IPS-20b (cell line): ENCODE measurements around the gene ABCA7.
A peak's percentile ranks its signal among the peaks of the same experiment; 100 is the strongest.

ENCODE experiments used
- H3K27ac ChIP-seq: one replicate; pipeline ENCODE4 v1.5.1; 2013; ENCODE audit warnings: low read length
- H3K27me3 ChIP-seq: 2 replicates; pipeline ENCODE4 v1.6.1; 2013; ENCODE audit warnings: mild to moderate bottlenecking, low read length, inconsistent platforms; ENCODE audit not compliant: insufficient read depth
- H3K36me3 ChIP-seq: 2 replicates; pipeline ENCODE4 v1.6.1; 2013; ENCODE audit warnings: low read depth, mild to moderate bottlenecking, inconsistent platforms, low read length, moderate library complexity; ENCODE audit not compliant: insufficient read depth
- H3K4me1 ChIP-seq: 2 replicates; pipeline ENCODE4 v1.6.1; 2013; ENCODE audit warnings: mild to moderate bottlenecking, control low read depth, inconsistent platforms, low read length, moderate library complexity; ENCODE audit not compliant: insufficient read depth
- H3K4me3 ChIP-seq: 2 replicates; pipeline ENCODE4 v1.5.1; 2013; ENCODE audit warnings: mild to moderate bottlenecking, low read length, inconsistent platforms
- H3K9ac ChIP-seq: 2 replicates; pipeline ENCODE4 v1.6.1; 2013; ENCODE audit warnings: low read depth, mild to moderate bottlenecking, inconsistent platforms, low read length, moderate library complexity
- H3K9me3 ChIP-seq: 2 replicates; pipeline ENCODE4 v1.6.1; 2013; ENCODE audit warnings: mild to moderate bottlenecking, low read depth, low read length, inconsistent platforms; ENCODE audit not compliant: insufficient read depth

The ABCA7 gene

GRCh38 chr19:1067341-1067957, 27.5 kb downstream of the ABCA7 start:
- peaks cover 70% of the 10 kb centered on the region for H3K27me3 ChIP-seq
- peak overlapping the region; percentile 56; the same call in 1 of the 2 replicates for H3K4me3 ChIP-seq
- H3K4me1 ChIP-seq = peaks cover 4% of the 10 kb centered on the region; the same call in 1 of the 2 replicates
- no peaks in the 10 kb centered on the region for H3K36me3 ChIP-seq
- H3K9ac ChIP-seq = no peak overlapping the region
- no peaks in the 10 kb centered on the region for H3K9me3 ChIP-seq
- no peak overlapping the region for H3K27ac ChIP-seq

GRCh38 chr19:1068009-1069001, 28.4 kb downstream of the ABCA7 start:
- no peak overlapping the region for H3K4me3 ChIP-seq
- no peak overlapping the region for H3K27ac ChIP-seq
- H3K4me1 ChIP-seq = peaks cover 4% of the 10 kb centered on the region; the same call in 1 of the 2 replicates
- no peaks in the 10 kb centered on the region for H3K9me3 ChIP-seq
- no peak overlapping the region for H3K9ac ChIP-seq
- peaks cover 71% of the 10 kb centered on the region for H3K27me3 ChIP-seq
- no peaks in the 10 kb centered on the region for H3K36me3 ChIP-seq

- H3K9me3 ChIP-seq = no peaks in the 10 kb centered on the region
- H3K27ac ChIP-seq = no peak overlapping the region
- H3K4me1 ChIP-seq = peaks cover 4% of the 10 kb centered on the region; the same call in 1 of the 2 replicates
- H3K36me3 ChIP-seq = no peaks in the 10 kb centered on the region
- H3K9ac ChIP-seq = no peak overlapping the region
- peaks cover 71% of the 10 kb centered on the region for H3K27me3 ChIP-seq
- no peak overlapping the region for H3K4me3 ChIP-seq
Measured at GRCh38 chr19:1069009-1069779, 29.3 kb downstream of the ABCA7 start.

GRCh38 chr19:1070576-1070930, 30.6 kb downstream of the ABCA7 start:
- peaks cover 64% of the 10 kb centered on the region for H3K27me3 ChIP-seq
- H3K4me3 ChIP-seq = peak overlapping the region; percentile 62
- no peak overlapping the region for H3K27ac ChIP-seq
- no peaks in the 10 kb centered on the region for H3K9me3 ChIP-seq
- peaks cover 2% of the 10 kb centered on the region for H3K36me3 ChIP-seq
- no peaks in the 10 kb centered on the region for H3K4me1 ChIP-seq
- no peak overlapping the region; the same call in 1 of the 2 replicates for H3K9ac ChIP-seq

GRCh38 chr19:1070931-1071791, 31.3 kb downstream of the ABCA7 start:
- Histone ChIP-seq H3K9me3 (no peaks in the 10 kb centered on the region), H3K27me3 (peaks cover 58% of the 10 kb centered on the region), H3K36me3 (peaks cover 8% of the 10 kb centered on the region), H3K4me1 (no peaks in the 10 kb centered on the region), H3K9ac (peak overlapping the region; percentile 17; the same call in 1 of the 2 replicates), H3K4me3 (peak overlapping the region; percentile 62), H3K27ac (no peak overlapping the region)

GRCh38 chr19:1072371-1073015, 32.6 kb downstream of the ABCA7 start:
- Histone ChIP-seq H3K36me3 (peaks cover 8% of the 10 kb centered on the region), H3K4me3 (no peak overlapping the region), H3K9ac (no peak overlapping the region), H3K4me1 (no peaks in the 10 kb centered on the region), H3K27ac (no peak overlapping the region), H3K27me3 (peaks cover 45% of the 10 kb centered on the region), H3K9me3 (no peaks in the 10 kb centered on the region)

GRCh38 chr19:1073063-1073955, 33.4 kb downstream of the ABCA7 start:
- Histone ChIP-seq H3K4me3 (no peak overlapping the region), H3K9me3 (no peaks in the 10 kb centered on the region), H3K27me3 (peaks cover 38% of the 10 kb centered on the region), H3K27ac (no peak overlapping the region), H3K4me1 (no peaks in the 10 kb centered on the region), H3K36me3 (peaks cover 8% of the 10 kb centered on the region), H3K9ac (no peak overlapping the region)

- Histone ChIP-seq H3K9me3 (no peaks in the 10 kb centered on the region), H3K4me1 (no peaks in the 10 kb centered on the region), H3K27ac (no peak overlapping the region), H3K36me3 (peaks cover 8% of the 10 kb centered on the region), H3K4me3 (no peak overlapping the region), H3K27me3 (peaks cover 31% of the 10 kb centered on the region), H3K9ac (no peak overlapping the region)
Measured at GRCh38 chr19:1073956-1074517, 34.1 kb downstream of the ABCA7 start.

GRCh38 chr19:1074544-1075283, 34.8 kb downstream of the ABCA7 start:
- Histone ChIP-seq H3K4me1 (no peaks in the 10 kb centered on the region), H3K27me3 (peaks cover 24% of the 10 kb centered on the region), H3K36me3 (peaks cover 8% of the 10 kb centered on the region), H3K9ac (no peak overlapping the region), H3K4me3 (no peak overlapping the region), H3K27ac (no peak overlapping the region), H3K9me3 (no peaks in the 10 kb centered on the region)
